ENCODE results near the gene KIF25. TPM values are rescaled to one million over a fixed set of nuclear protein-coding genes. Genes with fewer than 3 reads are reported as not detected.

The KIF25 gene
- total RNA-seq, 1 donor from 2014 or later, result not detected

DNA sequence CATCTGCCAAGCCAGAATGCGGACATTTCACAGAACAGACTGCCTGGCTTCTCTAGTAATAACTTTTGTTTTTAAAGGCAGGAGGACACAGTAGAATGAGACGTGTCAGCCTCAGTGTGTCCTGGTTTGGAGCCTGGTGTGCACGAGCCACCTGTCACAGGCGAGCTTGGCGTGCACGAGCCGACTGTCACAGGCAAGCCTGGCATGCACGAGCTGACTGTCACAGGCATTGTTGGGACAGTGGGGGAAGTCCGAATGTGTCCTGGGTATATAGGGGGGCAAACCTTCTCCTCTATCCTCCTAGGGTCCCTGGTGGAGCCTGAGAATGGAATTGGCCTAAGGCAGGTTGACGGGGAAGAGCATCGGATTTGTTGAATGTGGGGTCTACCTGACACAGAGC, 7.5 kb downstream of the KIF25 start:
- Mint-ChIP-seq H3K9me3 (ENCODE audit: unreplicated experiment) (no peaks in the 10 kb centered on the region), H3K27me3 (ENCODE audit: unreplicated experiment) (peaks cover 6% of the 10 kb centered on the region), H3K4me1 (ENCODE audit: unreplicated experiment) (peaks cover 6% of the 10 kb centered on the region), H3K4me3 (ENCODE audit: unreplicated experiment) (no peak overlapping the region), H3K27ac (ENCODE audit: unreplicated experiment) (no peak overlapping the region), H3K36me3 (ENCODE audit: low read depth, unreplicated experiment) (peaks cover 9% of the 10 kb centered on the region)
- no peak for DNase-seq (ENCODE audit: low spot score)
- no peak for TF ChIP-seq CTCF (IDR thresholded peaks at IDR 0.05; ENCODE audit: unreplicated experiment)

DNA sequence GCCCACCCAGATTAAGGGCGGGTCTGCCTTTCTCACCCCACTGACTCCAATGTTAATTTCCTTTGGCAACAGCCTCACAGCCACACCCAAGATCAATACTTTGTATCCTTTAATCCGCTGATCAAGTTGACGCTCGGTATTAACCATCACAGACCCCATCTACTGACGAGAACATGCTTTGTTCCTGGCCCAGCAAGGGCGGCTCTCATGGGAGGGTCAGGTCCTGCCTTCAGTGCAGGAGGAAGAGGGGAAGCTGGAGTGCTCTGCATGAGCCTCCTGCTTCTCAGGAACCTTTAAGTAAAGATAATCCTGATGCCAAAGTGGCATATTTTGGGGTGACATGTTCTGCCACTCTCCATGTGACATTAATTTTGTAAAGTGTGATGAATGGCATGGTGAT, 8.3 kb downstream of the KIF25 start:
- Mint-ChIP-seq H3K36me3 (ENCODE audit: low read depth, unreplicated experiment) (peaks cover 9% of the 10 kb centered on the region), H3K9me3 (ENCODE audit: unreplicated experiment) (no peaks in the 10 kb centered on the region), H3K4me3 (ENCODE audit: unreplicated experiment) (no peak overlapping the region), H3K27me3 (ENCODE audit: unreplicated experiment) (peaks cover 4% of the 10 kb centered on the region), H3K4me1 (ENCODE audit: unreplicated experiment) (peaks cover 6% of the 10 kb centered on the region), H3K27ac (ENCODE audit: unreplicated experiment) (no peak overlapping the region)
- no peak for DNase-seq (ENCODE audit: low spot score)
- TF ChIP-seq CTCF (IDR thresholded peaks at IDR 0.05; ENCODE audit: unreplicated experiment), result no peak

DNA sequence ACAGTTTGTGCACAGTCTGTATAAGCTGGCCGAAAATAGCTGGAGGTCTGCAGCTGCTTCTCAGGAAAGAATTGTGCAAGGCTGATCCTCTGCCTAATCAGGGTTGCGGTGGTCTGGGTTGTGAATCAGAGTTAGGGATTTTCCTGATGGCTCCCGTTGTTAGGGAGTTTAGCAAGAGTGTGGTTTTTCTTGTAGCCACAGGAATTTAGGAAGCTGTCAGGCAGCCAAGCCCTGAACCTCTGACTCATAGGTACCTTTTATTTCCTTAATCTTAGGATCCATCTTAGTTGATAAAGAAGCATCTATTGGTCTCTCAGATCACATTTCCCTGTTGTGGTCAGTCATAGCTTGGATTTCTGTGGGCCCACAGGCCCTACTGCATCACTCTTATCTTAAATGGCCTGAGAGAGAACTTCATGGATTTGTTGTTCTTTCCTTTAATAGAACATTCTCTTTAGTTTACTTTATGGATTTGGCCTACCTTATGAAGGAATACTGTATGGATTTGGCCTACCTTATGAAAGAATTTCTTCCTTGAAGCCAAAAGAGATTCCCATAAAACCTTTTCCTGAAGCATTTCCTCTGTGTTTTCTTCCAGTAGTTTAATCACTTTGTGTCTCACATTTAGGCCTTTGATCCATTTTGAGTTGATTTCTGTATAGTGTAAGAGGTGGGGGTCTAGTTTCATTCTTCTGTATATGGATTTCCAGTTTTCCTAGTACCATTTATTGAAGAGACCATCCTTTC, 10.3 kb downstream of the KIF25 start:
- no peak for DNase-seq (ENCODE audit: low spot score)
- Mint-ChIP-seq H3K9me3 (ENCODE audit: unreplicated experiment) (no peaks in the 10 kb centered on the region), H3K4me1 (ENCODE audit: unreplicated experiment) (peaks cover 5% of the 10 kb centered on the region), H3K27me3 (ENCODE audit: unreplicated experiment) (peaks cover 3% of the 10 kb centered on the region), H3K4me3 (ENCODE audit: unreplicated experiment) (no peak overlapping the region), H3K36me3 (ENCODE audit: low read depth, unreplicated experiment) (peaks cover 9% of the 10 kb centered on the region), H3K27ac (ENCODE audit: unreplicated experiment) (no peak overlapping the region)
- no peak for TF ChIP-seq CTCF (IDR thresholded peaks at IDR 0.05; ENCODE audit: unreplicated experiment)

DNA sequence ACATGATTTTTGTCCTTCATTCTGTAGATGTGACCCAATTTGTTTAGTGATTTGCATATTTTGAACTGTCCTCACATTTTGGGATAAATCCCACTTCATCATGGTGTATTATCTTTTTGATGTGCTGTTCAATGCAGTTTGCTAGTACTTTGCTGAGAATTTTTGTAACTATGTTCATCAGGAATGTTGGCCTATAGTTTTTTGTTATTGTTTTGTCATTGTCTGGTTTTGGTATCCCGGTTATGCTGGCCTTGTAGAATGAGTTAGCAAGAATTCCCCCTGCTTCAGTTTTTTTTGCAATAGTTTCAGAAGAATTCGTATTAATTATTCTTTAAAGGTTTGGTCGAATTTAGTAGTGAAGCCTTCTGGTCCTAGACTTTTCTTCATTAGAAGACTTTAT, 11.9 kb downstream of the KIF25 start:
- Mint-ChIP-seq H3K27me3 (ENCODE audit: unreplicated experiment) (peaks cover 2% of the 10 kb centered on the region), H3K27ac (ENCODE audit: unreplicated experiment) (no peak overlapping the region), H3K4me1 (ENCODE audit: unreplicated experiment) (no peaks in the 10 kb centered on the region), H3K36me3 (ENCODE audit: low read depth, unreplicated experiment) (peaks cover 9% of the 10 kb centered on the region), H3K9me3 (ENCODE audit: unreplicated experiment) (no peaks in the 10 kb centered on the region), H3K4me3 (ENCODE audit: unreplicated experiment) (no peak overlapping the region)
- no peak for TF ChIP-seq CTCF (IDR thresholded peaks at IDR 0.05; ENCODE audit: unreplicated experiment)
- DNase-seq (ENCODE audit: low spot score), result no peak

DNA sequence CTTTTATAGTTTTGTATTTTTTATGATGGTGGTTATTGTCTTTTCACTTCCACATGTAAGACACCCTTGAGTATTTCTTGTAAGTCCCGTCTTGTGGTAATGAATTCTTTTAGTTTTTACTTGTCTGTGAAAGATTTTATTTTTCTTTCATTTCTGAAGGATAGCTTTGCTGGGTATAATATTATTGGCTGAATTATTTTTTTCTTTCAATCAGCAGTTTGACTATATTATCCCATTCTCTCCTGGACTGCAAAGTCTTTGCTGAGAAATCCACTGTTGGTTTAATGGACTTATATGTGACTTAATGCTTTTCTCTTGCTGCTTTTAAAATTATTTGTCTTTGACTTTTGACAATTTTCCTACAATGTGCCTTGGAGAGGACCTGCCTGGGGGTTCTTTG, 13.8 kb downstream of the KIF25 start:
- DNase-seq (ENCODE audit: low spot score), result no peak
- no peaks in the 10 kb centered on the region for H3K9me3 Mint-ChIP-seq (ENCODE audit: unreplicated experiment)

More for the DNA sequence above, 13.8 kb downstream of the KIF25 start:
- H3K27ac Mint-ChIP-seq (ENCODE audit: unreplicated experiment), result no peak overlapping the region
- H3K36me3 Mint-ChIP-seq (ENCODE audit: low read depth, unreplicated experiment), result no peaks in the 10 kb centered on the region
- H3K4me3 Mint-ChIP-seq (ENCODE audit: unreplicated experiment), result no peak overlapping the region
- no peaks in the 10 kb centered on the region for H3K27me3 Mint-ChIP-seq (ENCODE audit: unreplicated experiment)
- TF ChIP-seq CTCF (IDR thresholded peaks at IDR 0.05; ENCODE audit: unreplicated experiment), result no peak
- H3K4me1 Mint-ChIP-seq (ENCODE audit: unreplicated experiment), result no peaks in the 10 kb centered on the region

Measured in endothelial cell (in vitro differentiated cells).